H9 (cell line): ENCODE results near the gene SLAMF6. TPM values are rescaled to one million over a fixed set of nuclear protein-coding genes. Genes with fewer than 3 reads are reported as not detected.

Experiments
- DNase-seq: peaks from one replicate; pipeline ENCODE4 v3.0.0-alpha.2; 2017
- H2AFZ ChIP-seq: one replicate; pipeline ENCODE4 v1.6.1; 2013; ENCODE audit warnings: mild to moderate bottlenecking, low read length, control low read depth, moderate library complexity
- H2AK5ac ChIP-seq: 2 replicates; pipeline ENCODE4 v1.6.1; 2013; ENCODE audit warnings: low read length, control low read depth, mixed read lengths; ENCODE audit not compliant: insufficient read length
- H2BK120ac ChIP-seq: one replicate; pipeline ENCODE4 v1.6.1; 2013; ENCODE audit warnings: low read depth, mild to moderate bottlenecking, low read length, control low read depth, inconsistent platforms; ENCODE audit not compliant: poor library complexity, severe bottlenecking
- H2BK12ac ChIP-seq: 2 replicates; pipeline ENCODE4 v1.6.1; 2013; ENCODE audit warnings: low read length, control low read depth, mixed read lengths, low read depth; ENCODE audit not compliant: insufficient read length
- H2BK15ac ChIP-seq: 2 replicates; pipeline ENCODE4 v1.6.1; 2013; ENCODE audit warnings: low read depth, low read length, control low read depth
- H2BK20ac ChIP-seq: one replicate; pipeline ENCODE4 v1.6.1; 2013; ENCODE audit warnings: low read depth, mild to moderate bottlenecking, low read length, control low read depth, inconsistent platforms; ENCODE audit not compliant: poor library complexity, severe bottlenecking
- H2BK5ac ChIP-seq: 2 replicates; pipeline ENCODE4 v1.6.1; 2013; ENCODE audit warnings: low read length, control low read depth, mixed read lengths; ENCODE audit not compliant: insufficient read length
- H3K14ac ChIP-seq: 2 replicates; pipeline ENCODE4 v1.6.1; 2013; ENCODE audit warnings: low read length, control low read depth; ENCODE audit not compliant: insufficient read depth
- H3K18ac ChIP-seq: 2 replicates; pipeline ENCODE4 v1.6.1; 2013; ENCODE audit warnings: low read depth, mild to moderate bottlenecking, mixed read lengths, low read length, control low read depth; ENCODE audit not compliant: insufficient read length
- H3K23ac ChIP-seq: 2 replicates; pipeline ENCODE4 v1.6.1; 2013; ENCODE audit warnings: low read length, control low read depth, mixed read lengths, low read depth; ENCODE audit not compliant: insufficient read length
- H3K23me2 ChIP-seq: 2 replicates; pipeline ENCODE4 v1.6.1; 2013; ENCODE audit warnings: low read depth, mild to moderate bottlenecking, mixed read lengths, low read length, control low read depth; ENCODE audit not compliant: insufficient read length, poor library complexity, severe bottlenecking
- H3K27ac ChIP-seq: 2 replicates; pipeline ENCODE4 v1.5.1; 2013; ENCODE audit warnings: low read length, control low read depth, mixed read lengths, low read depth; ENCODE audit not compliant: insufficient read length
- H3K27me3 ChIP-seq: 2 replicates; pipeline ENCODE4 v1.6.1; 2013; ENCODE audit warnings: low read length, control low read depth, inconsistent platforms; ENCODE audit not compliant: insufficient read depth
- H3K4ac ChIP-seq: 2 replicates; pipeline ENCODE4 v1.6.1; 2013; ENCODE audit warnings: low read depth, mild to moderate bottlenecking, control low read depth, inconsistent platforms, low read length, moderate library complexity
- H3K4me1 ChIP-seq: 2 replicates; pipeline ENCODE4 v1.6.1; 2013; ENCODE audit warnings: low read length, control low read depth, inconsistent platforms; ENCODE audit not compliant: insufficient read depth
- H3K4me2 ChIP-seq: 2 replicates; pipeline ENCODE4 v1.6.1; 2013; ENCODE audit warnings: low read length, control low read depth, mixed read lengths; ENCODE audit not compliant: insufficient read length, insufficient read depth
- H3K56ac ChIP-seq: 2 replicates; pipeline ENCODE4 v1.6.1; 2013; ENCODE audit warnings: low read depth, mild to moderate bottlenecking, mixed read lengths, low read length, control low read depth; ENCODE audit not compliant: insufficient read length
- H3K79me1 ChIP-seq: 2 replicates; pipeline ENCODE4 v1.6.1; 2013; ENCODE audit warnings: low read depth, mild to moderate bottlenecking, moderate library complexity, low read length, control low read depth, inconsistent platforms; ENCODE audit not compliant: insufficient read depth, poor library complexity, severe bottlenecking
- H3K79me2 ChIP-seq: 2 replicates; pipeline ENCODE4 v1.6.1; 2013; ENCODE audit warnings: low read length, control low read depth, inconsistent platforms; ENCODE audit not compliant: insufficient read depth
- H3K9ac ChIP-seq: 2 replicates; pipeline ENCODE4 v1.6.1; 2013; ENCODE audit warnings: low read length, control low read depth, mixed read lengths; ENCODE audit not compliant: insufficient read length; ENCODE audit errors: extremely low read depth
- H3K9me3 ChIP-seq: one replicate; pipeline ENCODE4 v1.6.1; 2013; ENCODE audit warnings: low read depth, low read length, inconsistent platforms; ENCODE audit not compliant: control insufficient read depth
- H3T11ph ChIP-seq: one replicate; pipeline ENCODE4 v1.6.1; 2013; ENCODE audit warnings: mild to moderate bottlenecking, low read length, control low read depth, inconsistent platforms
- H4K20me1 ChIP-seq: one replicate; pipeline ENCODE4 v1.6.1; 2013; ENCODE audit not compliant: control insufficient read depth, insufficient read length, insufficient read depth
- H4K5ac ChIP-seq: 2 replicates; pipeline ENCODE4 v1.6.1; 2013; ENCODE audit warnings: low read depth, mild to moderate bottlenecking, mixed read lengths, low read length, control low read depth; ENCODE audit not compliant: insufficient read length
- H4K8ac ChIP-seq: replicated peaks from 2 replicates; pipeline ENCODE4 v1.6.1; 2013; ENCODE audit warnings: low read length, control low read depth, mixed read lengths, low read depth; ENCODE audit not compliant: insufficient read length
- H4K91ac ChIP-seq: 2 replicates; pipeline ENCODE4 v1.6.1; 2013; ENCODE audit warnings: low read depth, mild to moderate bottlenecking, moderate library complexity, mixed read lengths, low read length, control low read depth; ENCODE audit not compliant: insufficient read length
- H3K27ac Mint-ChIP-seq, 3 experiments: 2 replicates in 2 of 3; 3 replicates in 1 of 3; pipeline ENCODE4 v1.8.0; 2020 to 2021; ENCODE audit warnings: mixed read lengths in 3 of 3, mild to moderate bottlenecking in 1 of 3, moderate library complexity in 1 of 3
- H3K27me3 Mint-ChIP-seq: 2 replicates; pipeline ENCODE4 v1.8.0; 2021; ENCODE audit warnings: low read depth, mild to moderate bottlenecking, moderate library complexity, mixed read lengths
- H3K36me3 Mint-ChIP-seq, 3 experiments: 2 replicates in 2 of 3; 3 replicates in 1 of 3; pipeline ENCODE4 v1.8.0; 2020 to 2021; ENCODE audit warnings: low read depth in 3 of 3, mixed read lengths in 3 of 3; ENCODE audit not compliant: insufficient read depth in 1 of 3
- H3K4me1 Mint-ChIP-seq, 2 experiments: 2 replicates each; pipeline ENCODE4 v1.8.0; 2020; ENCODE audit warnings: mixed read lengths in 2 of 2
- H3K4me3 Mint-ChIP-seq, 2 experiments: 2 replicates in 1 of 2; 3 replicates in 1 of 2; pipeline ENCODE4 v1.8.0; 2020 to 2021; ENCODE audit warnings: mild to moderate bottlenecking in 2 of 2, mixed read lengths in 2 of 2, moderate library complexity in 1 of 2
- H3K9me3 Mint-ChIP-seq, 2 experiments: 2 replicates in 1 of 2; 3 replicates in 1 of 2; pipeline ENCODE4 v1.8.0; 2020; ENCODE audit warnings: mild to moderate bottlenecking in 2 of 2, mixed read lengths in 2 of 2, moderate library complexity in 1 of 2
- CTCF ChIP-seq: fragments of 200-600 bp; sonication (generic); conservative IDR thresholded peaks from 3 replicates; pipeline ENCODE4 v1.8.0; 2021; ENCODE audit warnings: antibody characterized with exemption, mild to moderate bottlenecking
- WGBS: extraction: QIAGEN DNeasy Blood & Tissue Kit; methylation state at CpG from one replicate; pipeline ENCODE4 v1.1.7; 2013; ENCODE audit warnings: missing lambda C conversion rate, low lambda C conversion rate, mixed read lengths; ENCODE audit not compliant: insufficient read length; ENCODE audit errors: extremely low coverage; 5-methylcytosine and 5-hydroxymethylcytosine counted together
- total RNA-seq: library from RNA; stranded (reverse); gene quantifications from 2 replicates; pipeline ENCODE4 v1.2.1, GENCODE V29; 2021

The SLAMF6 gene
- total RNA-seq, 1 experiment from 2014 or later = not detected

DNA sequence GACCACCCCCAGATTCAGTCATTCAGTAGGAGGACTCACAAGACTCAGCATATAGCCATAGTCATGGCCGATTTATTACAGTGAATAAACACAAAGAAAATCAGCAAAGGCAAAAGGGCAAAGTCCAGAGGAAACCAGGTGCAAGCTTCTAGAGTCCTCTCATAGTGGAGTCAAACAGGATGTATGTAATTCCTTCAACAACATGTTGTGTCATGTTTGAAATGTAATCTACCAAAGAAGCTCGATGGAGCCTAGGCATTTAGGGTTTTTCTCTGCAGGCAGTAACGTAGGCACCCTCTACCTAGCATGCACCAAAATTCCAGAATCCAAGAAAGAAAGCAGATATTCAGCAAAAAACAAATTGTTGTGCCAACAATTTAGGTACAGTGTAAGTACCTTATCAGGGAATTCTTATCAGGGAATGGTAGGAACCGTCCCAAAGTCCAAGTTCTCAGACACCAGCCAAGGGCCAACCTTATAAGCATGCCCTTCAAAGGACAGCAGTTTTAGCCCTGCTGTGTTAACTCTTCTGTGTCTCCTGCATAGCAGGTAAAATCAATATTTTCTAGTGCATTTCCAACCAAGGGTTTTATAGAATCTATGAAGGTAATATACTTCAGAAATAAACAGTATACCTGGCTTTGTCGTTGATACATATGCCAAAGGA, 16.1 kb upstream of the SLAMF6 start:
- Mint-ChIP-seq H3K9me3 (peaks cover 9 to 11% of the 10 kb centered on the region in 2 experiments), H3K27ac (no peak overlapping the region), H3K27me3 (peaks cover 1% of the 10 kb centered on the region; the same call in 1 of the 2 replicates), H3K36me3 (peaks cover 4 to 14% (median 4%) of the 10 kb centered on the region in 3 experiments), H3K4me1 (no peaks in the 10 kb centered on the region), H3K4me3 (no peak overlapping the region)
- Histone ChIP-seq H3K79me2 (no peaks in the 10 kb centered on the region), H4K20me1 (no peaks in the 10 kb centered on the region), H3T11ph (no peak overlapping the region), H3K4ac (no peak overlapping the region), H3K23ac (no peak overlapping the region), H3K14ac (no peak overlapping the region), H2AFZ (no peak overlapping the region), H3K4me1 (no peaks in the 10 kb centered on the region), H3K9ac (no peak overlapping the region), H4K5ac (no peak overlapping the region), H3K18ac (no peak overlapping the region), H2BK12ac (no peak overlapping the region), H2AK5ac (no peak overlapping the region), H3K79me1 (no peaks in the 10 kb centered on the region), H2BK120ac (no peak overlapping the region), H3K27me3 (no peaks in the 10 kb centered on the region), H2BK20ac (no peak overlapping the region), H4K91ac (no peak overlapping the region), H3K56ac (no peak overlapping the region), H3K23me2 (no peaks in the 10 kb centered on the region), H4K8ac (no peak overlapping the region), H3K4me2 (no peak overlapping the region), H2BK5ac (no peak overlapping the region), H3K27ac (no peak overlapping the region), H2BK15ac (no peak overlapping the region), H3K9me3 (no peaks in the 10 kb centered on the region)
- no CpG with 5 or more reads among the region's 5 CpGs for WGBS
- no peak for DNase-seq
- no peak for TF ChIP-seq CTCF
